OCI-LY1 (cell line): ENCODE data around the gene NPIPB2.

Experiments
- H2AFZ ChIP-seq: fragments of 200-600 bp; sonication (generic), shearing (Covaris generic); 2 replicates; pipeline ENCODE4 v1.6.0; 2014; ENCODE audit warnings: antibody characterized with exemption, mild to moderate bottlenecking, low read length
- H3F3A ChIP-seq: fragments of 200-600 bp; sonication (generic), shearing (Covaris generic); 2 replicates; pipeline ENCODE4 v1.6.0; 2014; ENCODE audit warnings: mild to moderate bottlenecking, antibody characterized with exemption, low read length, moderate library complexity; ENCODE audit not compliant: insufficient read depth
- H3K27ac ChIP-seq: fragments of 200-600 bp; sonication (generic); 2 replicates; pipeline ENCODE4 v1.5.1; 2014; ENCODE audit warnings: low read length, mixed run types, mild to moderate bottlenecking, low read depth; ENCODE audit not compliant: poor library complexity, severe bottlenecking
- H3K27me3 ChIP-seq: fragments of 200-600 bp; sonication (generic); 2 replicates; pipeline ENCODE4 v1.6.0; 2014; ENCODE audit warnings: antibody characterized with exemption, mild to moderate bottlenecking, low read length, moderate library complexity; ENCODE audit not compliant: insufficient read depth
- H3K36me3 ChIP-seq: fragments of 200-600 bp; sonication (generic); 2 replicates; pipeline ENCODE4 v1.6.1; 2014; ENCODE audit warnings: mild to moderate bottlenecking, antibody characterized with exemption, low read length, moderate library complexity, mixed read lengths; ENCODE audit not compliant: insufficient read depth
- H3K4me1 ChIP-seq: fragments of 200-600 bp; sonication (generic); 2 replicates; pipeline ENCODE4 v1.5.1; 2014; ENCODE audit warnings: mild to moderate bottlenecking, low read length, moderate library complexity; ENCODE audit not compliant: insufficient read depth, severe bottlenecking
- H3K4me2 ChIP-seq: fragments of 200-600 bp; sonication (generic), shearing (Covaris generic); 2 replicates; pipeline ENCODE4 v1.6.1; 2014; ENCODE audit warnings: low read length
- H3K4me3 ChIP-seq: fragments of 200-600 bp; sonication (generic); 2 replicates; pipeline ENCODE4 v1.5.1; 2014; ENCODE audit warnings: low read length, low read depth, mild to moderate bottlenecking, mixed read lengths; ENCODE audit not compliant: poor library complexity, severe bottlenecking
- H3K79me2 ChIP-seq: fragments of 200-600 bp; shearing (Covaris generic); 2 replicates; pipeline ENCODE4 v1.6.1; 2016; ENCODE audit warnings: mixed run types, low read length, mixed read lengths; ENCODE audit not compliant: insufficient read depth
- H3K9ac ChIP-seq: fragments of 200-600 bp; sonication (generic), shearing (Covaris generic); 2 replicates; pipeline ENCODE4 v1.6.1; 2014; ENCODE audit warnings: mild to moderate bottlenecking, low read length, mixed read lengths
- H3K9me2 ChIP-seq: fragments of 200-600 bp; sonication (generic), shearing (Covaris generic); 2 replicates; pipeline ENCODE4 v1.6.1; 2014; ENCODE audit warnings: low read depth, mild to moderate bottlenecking, low read length, mixed read lengths
- H3K9me3 ChIP-seq: fragments of 200-600 bp; shearing (Covaris generic); 2 replicates; pipeline ENCODE4 v1.6.1; 2014; ENCODE audit warnings: low read length, mixed read lengths
- H4K20me1 ChIP-seq: fragments of 200-600 bp; sonication (generic), shearing (Covaris generic); 2 replicates; pipeline ENCODE4 v1.6.0; 2016; ENCODE audit warnings: mild to moderate bottlenecking, low read length; ENCODE audit not compliant: insufficient read depth
- EZH2 ChIP-seq: fragments of 200-600 bp; sonication (generic), shearing (Covaris generic); IDR thresholded peaks from 2 replicates; pipeline ENCODE4 v1.8.0; 2017; ENCODE audit warnings: borderline replicate concordance, mixed run types, mild to moderate bottlenecking, antibody characterized with exemption, low read length, moderate library complexity, mixed read lengths
- TF ChIP-seq, protein P1 (sequence below): fragments of 200-600 bp; sonication (generic), shearing (Covaris generic); IDR thresholded peaks from 2 replicates; pipeline ENCODE4 v1.5.1; 2017; ENCODE audit warnings: mild to moderate bottlenecking, antibody characterized with exemption, low read length, moderate library complexity, mixed read lengths

NPIPB2 gene

DNA sequence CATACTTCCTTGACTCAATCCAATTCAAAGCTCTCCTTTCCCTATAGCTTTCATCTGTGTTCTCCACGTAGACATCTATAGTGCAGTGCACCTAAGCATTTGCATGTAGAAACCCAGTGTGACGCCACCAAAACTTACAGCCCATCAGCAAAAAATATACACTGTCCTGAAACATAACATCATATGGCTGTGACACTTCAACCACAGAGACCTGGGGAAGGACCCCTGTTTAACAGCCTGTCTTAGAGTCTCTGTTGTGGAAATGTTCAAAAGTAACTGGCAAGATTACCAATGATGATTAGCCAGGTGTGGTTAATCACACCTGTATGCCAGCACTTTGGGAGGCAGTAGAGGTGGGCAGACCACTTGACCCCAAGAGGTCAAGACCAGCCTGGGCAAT is 48.3 kb downstream of the NPIPB2 start:
- Histone ChIP-seq H3K9ac (no peak overlapping the region), H3K9me2 (no peaks in the 10 kb centered on the region), H3K27ac (no peak overlapping the region), H3K79me2 (peaks cover 23% of the 10 kb centered on the region), H3K4me2 (no peak overlapping the region), H3K36me3 (peaks cover 86% of the 10 kb centered on the region), H3K4me3 (no peak overlapping the region), H3K4me1 (no peaks in the 10 kb centered on the region), H3F3A (peaks cover 2% of the 10 kb centered on the region; the same call in 1 of the 2 replicates), H2AFZ (no peak overlapping the region), H3K27me3 (no peaks in the 10 kb centered on the region), H4K20me1 (0 out of 2 replicates have a peak, but pooled peaks cover 2% of the 10 kb centered on the region), H3K9me3 (no peaks in the 10 kb centered on the region)
- no peak for TF ChIP-seq EZH2
- TF ChIP-seq, protein P1, sequence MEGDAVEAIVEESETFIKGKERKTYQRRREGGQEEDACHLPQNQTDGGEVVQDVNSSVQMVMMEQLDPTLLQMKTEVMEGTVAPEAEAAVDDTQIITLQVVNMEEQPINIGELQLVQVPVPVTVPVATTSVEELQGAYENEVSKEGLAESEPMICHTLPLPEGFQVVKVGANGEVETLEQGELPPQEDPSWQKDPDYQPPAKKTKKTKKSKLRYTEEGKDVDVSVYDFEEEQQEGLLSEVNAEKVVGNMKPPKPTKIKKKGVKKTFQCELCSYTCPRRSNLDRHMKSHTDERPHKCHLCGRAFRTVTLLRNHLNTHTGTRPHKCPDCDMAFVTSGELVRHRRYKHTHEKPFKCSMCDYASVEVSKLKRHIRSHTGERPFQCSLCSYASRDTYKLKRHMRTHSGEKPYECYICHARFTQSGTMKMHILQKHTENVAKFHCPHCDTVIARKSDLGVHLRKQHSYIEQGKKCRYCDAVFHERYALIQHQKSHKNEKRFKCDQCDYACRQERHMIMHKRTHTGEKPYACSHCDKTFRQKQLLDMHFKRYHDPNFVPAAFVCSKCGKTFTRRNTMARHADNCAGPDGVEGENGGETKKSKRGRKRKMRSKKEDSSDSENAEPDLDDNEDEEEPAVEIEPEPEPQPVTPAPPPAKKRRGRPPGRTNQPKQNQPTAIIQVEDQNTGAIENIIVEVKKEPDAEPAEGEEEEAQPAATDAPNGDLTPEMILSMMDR: no peak

DNA sequence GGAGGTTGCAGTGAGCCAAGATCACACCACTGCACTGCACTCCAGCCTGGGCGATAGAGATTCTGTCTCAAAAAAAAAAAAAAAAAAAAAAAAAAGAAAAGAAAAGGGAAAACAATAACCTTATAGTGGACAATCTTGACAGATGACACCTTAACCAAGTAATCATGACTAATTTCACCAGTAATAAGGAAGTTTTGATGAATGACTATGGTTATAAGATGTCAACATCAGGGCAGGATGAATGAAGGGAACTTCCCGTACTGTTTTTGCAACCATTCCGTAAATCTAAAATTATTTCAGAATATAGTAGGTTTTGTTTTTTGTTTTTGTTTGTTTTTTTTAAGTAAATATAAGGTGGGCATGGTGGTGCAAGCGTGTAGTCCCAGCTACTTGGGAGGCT is 49.1 kb downstream of the NPIPB2 start:
- no peak overlapping the region for H3K4me3 ChIP-seq
- H3K9me3 ChIP-seq: no peaks in the 10 kb centered on the region
- no peak for TF ChIP-seq EZH2
- TF ChIP-seq, protein P1: no peak
- no peak overlapping the region for H3K4me2 ChIP-seq
- no peak overlapping the region for H3K27ac ChIP-seq
- peaks cover 89% of the 10 kb centered on the region for H3K36me3 ChIP-seq
- peaks cover 18% of the 10 kb centered on the region; the same call in 1 of the 2 replicates for H3K79me2 ChIP-seq
- H3K9me2 ChIP-seq: no peaks in the 10 kb centered on the region
- no peak overlapping the region for H3K9ac ChIP-seq
- H3K4me1 ChIP-seq: no peaks in the 10 kb centered on the region
- H3F3A ChIP-seq: peaks cover 2% of the 10 kb centered on the region; the same call in 1 of the 2 replicates
- H3K27me3 ChIP-seq: no peaks in the 10 kb centered on the region
- 0 out of 2 replicates have a peak, but pooled peaks cover 2% of the 10 kb centered on the region for H4K20me1 ChIP-seq
- H2AFZ ChIP-seq: no peak overlapping the region

DNA sequence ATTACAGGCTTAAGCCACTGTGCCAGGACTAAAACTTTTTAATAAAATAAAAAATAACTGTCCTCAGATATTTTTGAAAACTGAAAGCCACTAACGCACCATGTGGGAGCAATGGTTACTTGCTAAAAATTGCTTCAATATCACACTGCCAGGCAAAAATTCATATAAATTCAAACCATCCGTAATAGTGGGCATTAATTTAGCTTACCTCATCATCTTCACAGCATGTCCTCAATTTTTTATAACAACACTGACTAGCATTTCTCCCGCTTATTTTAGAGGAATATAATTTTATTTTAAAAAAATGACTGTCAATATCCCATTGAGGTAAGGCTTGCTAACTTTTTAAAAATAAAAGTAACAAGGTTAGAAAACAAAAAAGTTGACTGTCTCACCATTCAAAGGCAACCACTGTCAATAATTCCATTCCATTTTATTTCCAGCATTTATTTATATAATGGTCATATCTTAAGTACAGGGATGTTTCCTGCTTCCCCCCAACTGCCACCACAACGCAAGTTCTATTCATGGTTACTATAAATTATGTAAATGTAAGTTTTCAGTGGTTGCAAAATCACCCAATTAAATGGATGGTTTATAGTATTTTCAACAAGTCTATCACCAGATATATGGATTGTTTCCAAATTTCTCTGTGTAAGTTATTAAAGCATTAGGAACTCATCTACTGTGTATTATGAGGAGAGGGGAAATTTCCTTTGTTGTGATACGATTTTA is 51.4 kb downstream of the NPIPB2 start:
- peaks cover 89% of the 10 kb centered on the region for H3K36me3 ChIP-seq
- H3K9ac ChIP-seq: no peak overlapping the region
- H3K27me3 ChIP-seq: no peaks in the 10 kb centered on the region
- H3K4me1 ChIP-seq: no peaks in the 10 kb centered on the region
- no peaks in the 10 kb centered on the region for H3K9me2 ChIP-seq
- no peaks in the 10 kb centered on the region for H4K20me1 ChIP-seq
- H2AFZ ChIP-seq: no peak overlapping the region
- H3K9me3 ChIP-seq: no peaks in the 10 kb centered on the region
- H3K27ac ChIP-seq: no peak overlapping the region
- H3F3A ChIP-seq: peaks cover 2% of the 10 kb centered on the region; the same call in 1 of the 2 replicates
- H3K4me2 ChIP-seq: no peak overlapping the region
- TF ChIP-seq, protein P1: no peak
- TF ChIP-seq EZH2: no peak
- H3K79me2 ChIP-seq: no peaks in the 10 kb centered on the region
- no peak overlapping the region for H3K4me3 ChIP-seq
